Skin of body (tissue), 2 donors: ENCODE results near the gene CACNA2D1. TPM values are rescaled to one million over a fixed set of nuclear protein-coding genes. Genes with fewer than 3 reads are reported as not detected.

Source experiments
- DNase-seq: peaks from one replicate; lab custom pipeline; 2025; lab: John Stamatoyannopoulos, UW
- total RNA-seq: library from RNA; depleted of rRNA; stranded (reverse); fragments of >200 nt; gene quantifications from one replicate; pipeline ENCODE4 v1.2.3, GENCODE V29; 2014

CACNA2D1 gene
- total RNA-seq, 1 donor from 2014 or later, result 54.4 TPM

DNA sequence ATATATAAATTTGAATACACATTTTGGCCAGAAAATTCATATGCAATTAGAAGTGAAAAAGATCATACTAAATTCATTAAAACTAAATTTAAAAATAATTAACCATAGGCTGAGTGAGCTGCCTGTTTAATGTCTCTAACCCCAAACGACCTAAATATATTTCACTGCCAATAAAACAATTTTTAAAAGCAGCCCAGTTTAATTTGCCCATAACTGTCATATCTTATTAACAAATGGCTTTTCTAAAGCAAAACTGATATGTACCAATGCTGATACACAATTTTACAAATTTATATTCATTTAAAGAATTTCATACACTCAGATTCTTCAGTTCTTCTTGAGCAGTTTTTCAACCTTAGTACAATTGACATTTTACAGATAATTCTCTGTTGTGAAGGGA lies 99.9 kb downstream of the CACNA2D1 start:
- no peak for DNase-seq

GRCh38 chr7:82339958-82340357 lies 103.6 kb downstream of the CACNA2D1 start:
- no peak for DNase-seq

DNA sequence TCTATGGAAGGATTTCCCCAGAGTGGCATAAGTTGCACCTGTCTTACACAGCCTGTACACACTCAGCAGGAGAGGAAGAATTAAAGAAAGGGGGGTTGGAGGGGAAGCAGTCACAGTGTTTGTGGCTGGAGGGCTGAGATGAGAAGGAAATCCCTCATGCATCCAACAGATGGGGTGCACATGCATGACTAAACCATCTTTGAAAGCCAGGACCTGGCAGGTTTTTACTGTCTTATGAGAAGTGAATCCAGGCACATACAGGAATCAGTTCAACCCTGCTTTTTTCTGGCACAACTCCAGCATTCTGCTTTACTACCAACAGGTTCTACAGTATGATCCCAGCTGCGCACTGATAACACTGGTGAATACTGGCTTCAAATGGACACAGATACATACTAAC lies 107.7 kb downstream of the CACNA2D1 start:
- DNase-seq, result peak; percentile 53

GRCh38 chr7:82335001-82335400 lies 108.6 kb downstream of the CACNA2D1 start:
- DNase-seq, result peak; percentile 12

- peak; percentile 22 for DNase-seq
Measured at GRCh38 chr7:82331234-82331633, 112.3 kb downstream of the CACNA2D1 start.

DNA sequence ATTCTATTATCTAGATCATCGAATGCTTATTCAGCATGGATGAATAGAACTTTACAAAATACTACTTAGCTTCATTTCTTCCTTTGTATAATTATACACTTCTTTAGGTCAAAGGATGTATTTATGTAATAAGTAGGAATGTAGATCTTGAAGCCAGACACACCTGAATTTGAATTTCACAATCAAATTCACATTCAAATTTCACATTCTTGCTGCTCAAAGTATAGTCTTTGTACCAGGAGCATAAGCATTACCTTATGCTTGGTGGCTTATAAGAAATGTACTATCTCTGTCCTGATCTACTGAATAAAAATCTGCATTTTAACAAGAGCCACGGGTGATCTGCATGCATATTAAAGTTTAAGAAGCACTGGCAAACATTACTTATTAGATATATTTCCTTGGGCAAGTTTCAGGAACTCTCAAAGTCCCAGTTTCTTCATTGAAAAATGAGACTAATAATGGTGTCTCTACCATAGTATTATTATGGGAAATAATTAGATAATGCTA lies 112.8 kb downstream of the CACNA2D1 start:
- no peak for DNase-seq

- DNase-seq, result no peak
Measured at GRCh38 chr7:82327898-82328297, 115.7 kb downstream of the CACNA2D1 start.

DNA sequence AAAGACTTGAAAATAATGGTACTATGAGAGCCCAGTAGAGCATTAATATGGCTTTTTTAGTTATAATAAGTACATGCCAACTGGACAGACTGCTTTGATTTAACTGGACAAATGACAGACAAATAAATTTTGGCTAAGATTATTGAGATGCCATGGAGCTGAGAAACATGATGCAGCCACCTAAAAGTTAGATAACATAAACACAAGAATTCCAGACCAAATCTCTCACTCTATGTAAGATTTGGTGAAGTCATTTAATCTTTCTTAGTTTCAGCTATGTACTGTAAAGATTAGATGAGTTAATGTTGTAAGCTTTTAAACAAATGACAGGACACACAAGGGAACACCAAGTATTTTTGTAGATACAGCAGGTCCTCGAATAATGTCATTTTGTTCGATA lies 118.2 kb downstream of the CACNA2D1 start:
- no peak for DNase-seq

DNA sequence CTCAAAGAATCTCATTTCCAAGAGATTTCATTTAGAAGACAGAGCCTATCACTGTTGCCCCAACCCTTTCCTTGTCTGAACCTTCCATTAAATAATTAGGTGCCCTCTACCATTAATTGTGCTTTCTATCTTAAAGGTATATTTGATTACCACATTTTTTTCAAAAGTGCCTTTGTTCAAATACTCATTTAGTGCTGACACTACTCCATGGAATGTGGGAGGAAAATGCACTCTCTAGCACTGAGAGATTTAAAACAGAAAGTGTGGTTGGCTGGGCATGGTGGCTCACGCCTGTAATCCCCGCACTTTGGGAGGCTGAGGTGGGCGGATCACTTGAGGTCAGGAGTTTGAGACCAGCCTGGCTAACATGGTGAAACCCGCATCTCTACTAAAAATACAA lies 119.8 kb downstream of the CACNA2D1 start:
- no peak for DNase-seq

DNA sequence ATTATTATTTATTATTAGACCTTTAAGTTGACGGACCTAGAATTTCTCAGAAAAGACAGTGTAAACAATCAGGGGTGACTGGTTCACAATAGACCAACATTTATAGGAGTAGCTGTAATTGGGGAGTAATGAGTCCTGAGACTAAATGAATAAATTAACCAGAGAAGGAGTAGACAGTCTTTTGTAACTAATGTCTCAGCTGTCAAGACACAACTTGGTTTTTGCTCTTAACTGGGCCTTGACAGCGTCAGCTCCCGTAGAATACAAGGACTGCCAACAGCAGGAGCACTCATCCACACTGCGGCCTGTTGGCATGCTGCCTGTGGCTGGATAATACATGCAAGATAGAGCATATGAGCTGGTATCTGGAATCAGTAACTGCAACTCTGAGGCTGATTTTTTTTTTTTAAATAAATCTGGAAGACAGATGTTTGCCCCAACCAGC lies 123.9 kb downstream of the CACNA2D1 start:
- no peak for DNase-seq

- DNase-seq, result no peak
Measured at GRCh38 chr7:82318786-82319185, 124.8 kb downstream of the CACNA2D1 start.

DNA sequence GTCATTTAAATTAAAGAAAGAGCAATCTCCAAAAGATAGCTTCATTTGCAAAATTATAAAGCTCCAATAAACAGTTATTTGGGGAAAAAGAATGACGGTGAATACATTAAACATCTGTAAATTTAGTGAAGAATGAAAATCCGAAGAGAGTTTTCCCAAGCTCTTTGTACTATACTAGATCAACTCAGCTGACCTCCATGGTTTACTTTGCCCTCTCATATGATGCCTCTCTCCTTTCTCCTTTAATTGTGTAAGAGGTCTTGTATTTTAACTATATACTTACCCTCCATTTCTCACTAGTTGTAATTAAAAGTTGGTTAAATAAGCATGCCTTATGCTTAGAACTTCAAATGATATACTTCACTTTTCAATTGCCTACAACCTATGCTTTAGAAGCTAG lies 125.8 kb downstream of the CACNA2D1 start:
- no peak for DNase-seq

DNA sequence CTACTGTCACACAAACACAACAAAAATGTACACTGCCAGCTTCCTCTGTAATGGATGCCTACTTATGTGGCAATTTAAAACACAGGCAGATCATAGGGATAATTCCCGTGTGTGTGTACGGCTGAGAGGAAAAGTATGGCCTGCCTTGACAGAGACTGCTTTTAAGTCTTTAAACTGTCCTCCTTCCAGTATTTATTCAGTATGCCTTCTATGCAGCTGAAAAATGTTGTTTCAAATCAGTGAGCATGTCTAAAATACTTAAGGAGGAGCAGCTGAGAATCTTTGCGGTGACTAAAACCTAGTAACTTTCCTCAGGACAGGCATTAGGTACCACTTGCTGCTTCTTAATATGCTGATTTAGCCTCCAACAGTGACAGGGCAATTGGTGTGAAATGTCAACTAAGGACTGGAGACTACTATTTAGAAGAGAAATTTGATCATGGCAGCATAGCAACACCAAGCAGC lies 126.3 kb downstream of the CACNA2D1 start:
- DNase-seq, result no peak

DNA sequence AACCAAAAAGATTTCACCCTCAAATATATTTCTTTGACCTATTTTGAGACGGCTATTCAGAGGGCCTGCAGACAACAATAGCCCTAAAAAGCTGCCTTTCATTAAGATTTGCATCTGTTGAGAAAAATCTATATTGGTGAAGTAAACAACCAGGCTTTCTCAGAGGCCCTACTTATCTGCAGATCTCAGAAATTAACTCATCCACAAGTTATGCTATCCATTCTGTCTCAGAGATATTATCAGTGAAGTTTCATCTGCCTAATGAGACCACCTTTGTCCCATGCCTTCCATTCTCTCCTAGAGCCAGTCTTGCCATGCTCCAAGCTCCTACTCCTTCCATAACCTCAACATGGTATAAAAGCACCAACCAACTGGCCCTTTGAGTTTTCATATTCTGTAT lies 130.3 kb downstream of the CACNA2D1 start:
- DNase-seq, result no peak

GRCh38 chr7:82312646-82313045 lies 130.9 kb downstream of the CACNA2D1 start:
- no peak for DNase-seq

DNA sequence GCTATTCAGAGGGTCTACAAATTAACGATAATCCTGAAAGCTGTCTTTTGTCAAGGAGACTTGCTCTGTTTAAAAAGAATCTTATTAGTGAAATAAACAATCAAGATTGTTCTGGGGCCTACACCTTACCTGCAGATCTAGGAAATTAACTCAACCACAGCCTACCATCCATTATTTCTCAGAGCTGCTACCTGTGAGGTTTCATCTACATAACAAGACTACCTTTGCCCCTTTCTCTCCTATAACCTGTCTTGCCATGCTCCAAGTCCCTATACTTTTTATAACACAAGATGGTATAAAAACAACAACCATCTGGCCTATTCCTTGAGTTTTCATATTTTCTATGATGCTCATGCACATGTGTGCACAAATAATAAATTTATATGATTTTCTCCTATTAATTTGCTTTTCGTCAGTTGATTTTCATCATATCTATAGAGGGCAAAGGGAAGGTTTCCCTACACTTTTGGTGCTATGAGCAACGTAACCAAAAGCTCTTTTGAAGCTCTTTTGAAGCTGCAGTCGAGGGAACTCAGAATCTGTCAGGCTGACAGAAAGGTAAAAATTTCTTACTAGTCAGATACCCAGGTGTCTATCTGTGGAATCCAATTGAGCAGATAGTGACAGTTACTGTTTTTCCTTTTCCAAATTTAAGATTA lies 138.1 kb downstream of the CACNA2D1 start:
- DNase-seq, result no peak

GRCh38 chr7:82294865-82295264 lies 148.7 kb downstream of the CACNA2D1 start:
- no peak for DNase-seq

DNA sequence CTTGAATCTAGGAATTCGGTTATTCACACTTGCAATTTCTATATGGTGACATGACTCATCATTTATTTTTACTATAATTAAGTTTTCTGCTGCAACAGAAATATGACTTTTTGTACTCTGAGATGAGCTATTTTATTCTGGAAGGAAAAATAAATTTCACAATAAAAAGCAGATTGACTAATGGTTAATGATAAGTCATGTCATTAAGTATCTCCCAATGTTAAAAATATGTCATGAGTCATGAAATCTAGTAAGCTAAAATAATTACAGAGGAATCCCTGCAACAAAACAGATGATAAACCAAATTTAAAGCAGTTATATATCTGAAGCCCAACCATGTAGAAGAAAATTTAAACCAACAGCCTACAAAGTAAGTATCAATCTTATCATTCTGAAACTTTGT lies 149.2 kb downstream of the CACNA2D1 start:
- DNase-seq, result peak; percentile 11

DNA sequence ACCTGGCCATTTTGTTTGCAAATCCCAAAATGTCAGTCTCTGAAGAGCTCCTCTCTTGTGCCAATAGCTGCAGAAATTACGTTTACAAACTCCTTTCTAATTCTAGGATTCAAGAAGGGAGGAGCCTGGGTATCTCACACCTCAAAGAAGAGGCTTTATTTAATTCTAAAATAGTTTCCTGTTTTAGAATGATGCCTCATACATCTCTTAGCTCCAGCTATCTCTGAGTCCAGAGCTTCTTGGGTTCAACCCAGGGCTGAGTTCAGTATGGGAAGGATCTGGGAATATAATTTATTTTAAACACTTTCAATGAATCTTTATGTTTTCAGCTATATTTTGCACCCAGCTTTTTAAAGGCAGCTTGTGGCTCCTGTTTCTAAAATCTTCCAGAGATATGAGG lies 150.1 kb downstream of the CACNA2D1 start:
- no peak for DNase-seq

DNA sequence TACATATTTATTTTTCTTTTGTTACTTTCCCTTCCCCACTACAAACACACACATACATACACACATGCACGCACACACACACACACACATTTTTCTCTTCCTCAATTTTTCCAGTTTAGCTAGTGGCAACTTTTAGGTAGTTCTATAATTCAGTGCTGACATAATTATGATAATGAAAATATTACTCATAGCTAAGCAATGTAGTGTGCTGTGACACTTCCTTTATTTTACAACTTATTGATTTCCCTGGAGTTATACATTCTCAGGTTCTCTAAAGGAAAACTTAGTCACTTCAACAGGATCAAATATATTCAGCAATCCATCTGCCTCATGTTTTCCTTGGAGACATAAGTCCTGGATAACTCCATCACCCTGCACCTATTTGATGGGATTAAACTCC lies 151.6 kb downstream of the CACNA2D1 start:
- DNase-seq, result no peak

GRCh38 chr7:82289889-82290288 lies 153.7 kb downstream of the CACNA2D1 start:
- DNase-seq, result no peak

DNA sequence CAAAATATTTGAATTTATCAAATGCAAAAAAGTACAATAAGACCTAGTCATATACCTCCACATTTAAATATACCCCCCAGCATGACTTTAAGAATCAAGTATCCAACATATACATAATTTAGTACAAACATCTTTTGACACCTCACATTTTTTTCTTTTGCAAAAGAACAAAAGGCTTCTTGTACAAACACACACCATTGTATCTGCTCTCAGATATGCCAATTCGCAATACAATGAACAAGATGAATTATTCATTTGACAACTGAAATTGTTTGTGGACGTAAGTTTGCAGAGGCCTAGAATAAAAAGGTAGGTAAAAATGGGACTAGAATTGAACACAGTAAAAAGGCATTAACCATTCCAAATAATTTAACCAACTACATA lies 154.4 kb downstream of the CACNA2D1 start:
- DNase-seq, result no peak

- no peak for DNase-seq
Measured at GRCh38 chr7:82286798-82287140, 156.8 kb downstream of the CACNA2D1 start.
